ENCODE measurements around the gene KCNA10. TPM values are rescaled to one million over a fixed set of nuclear protein-coding genes. Genes with fewer than 3 reads are reported as not detected.

Gene KCNA10
- 0.42 TPM in 1 of 2 replicates, not detected in the other for total RNA-seq
- polyA plus RNA-seq (2012) = not detected

DNA sequence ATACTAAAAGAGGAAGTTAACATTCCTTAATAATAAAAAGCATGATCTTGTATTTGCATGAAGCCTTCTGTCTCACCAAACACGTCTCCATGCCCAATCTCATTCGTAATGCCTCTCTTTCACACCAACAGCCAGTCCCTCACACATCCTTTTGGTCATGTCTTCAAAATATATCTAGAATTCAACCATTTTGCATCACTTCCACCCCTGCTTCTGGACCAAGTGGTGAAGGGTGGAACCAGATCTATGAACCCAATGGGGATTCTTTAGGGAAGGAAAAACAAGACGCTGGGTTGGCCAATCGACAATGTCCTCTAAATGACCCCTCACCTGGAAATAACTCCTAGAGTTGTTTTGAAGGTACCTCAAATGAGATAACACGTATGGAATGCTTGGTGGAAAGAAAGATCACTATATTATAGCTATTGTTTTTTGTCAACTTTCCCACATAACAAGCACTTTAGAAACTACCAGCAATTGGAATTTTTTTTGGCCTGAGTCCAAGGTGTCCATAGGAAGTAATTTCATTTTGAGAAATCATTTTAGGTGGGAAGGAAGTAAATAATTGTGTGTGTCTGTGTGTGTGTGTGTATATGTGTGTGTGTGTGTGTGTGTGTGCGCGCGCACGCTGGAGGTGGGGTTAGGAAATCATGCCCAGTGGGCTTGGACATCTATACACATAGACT lies at the start of gene KCNA10:
Gene KCNA10, minus strand, starts transcription at position 51 of the 686 bp plus-strand sequence. CDS start 388 bp downstream, outside the sequence.
- no peak for DNase-seq (ENCODE audit: low read depth)

DNA sequence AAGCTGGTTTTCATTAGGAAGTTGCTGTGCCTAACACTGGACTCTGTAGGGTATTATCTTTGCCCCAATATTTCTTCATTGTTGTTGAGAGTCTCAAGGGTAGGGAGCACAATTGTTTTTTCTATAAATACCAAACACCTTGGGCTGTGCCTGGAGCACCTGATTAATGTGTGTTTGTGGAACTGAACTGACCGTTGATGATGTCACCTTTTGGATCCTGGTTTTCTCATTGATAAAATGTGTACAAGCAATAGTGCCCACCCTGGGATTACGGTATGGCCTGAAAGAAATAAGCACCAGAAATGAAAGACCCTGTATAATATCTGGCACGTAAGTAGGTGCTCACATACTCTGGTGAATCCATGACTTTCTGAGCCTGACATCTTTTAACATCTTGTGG lies 47.9 kb upstream of the KCNA10 start:
- DNase-seq (ENCODE audit: low read depth) = no peak

DNA sequence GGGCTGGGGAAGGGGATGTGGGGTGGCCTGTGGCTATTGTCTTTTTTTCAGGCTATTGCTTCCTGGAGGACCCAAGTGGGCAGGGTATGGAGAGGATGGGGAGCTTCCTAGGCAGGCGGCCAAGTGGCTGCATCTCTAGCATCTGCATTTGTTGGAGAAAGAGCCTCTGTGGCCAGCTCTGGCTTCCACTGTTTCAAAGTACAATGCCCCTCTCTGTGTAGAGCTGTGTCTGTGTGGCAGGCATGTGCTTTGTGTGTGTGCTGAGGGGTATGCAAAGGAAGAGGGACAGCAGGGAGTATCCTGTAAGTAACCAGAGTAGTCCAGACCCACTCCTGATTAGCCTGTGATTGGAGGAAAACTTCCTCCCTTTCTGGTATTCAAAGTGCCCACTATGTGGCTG lies 46.6 kb upstream of the KCNA10 start:
- no peak for DNase-seq (ENCODE audit: low read depth)

DNA sequence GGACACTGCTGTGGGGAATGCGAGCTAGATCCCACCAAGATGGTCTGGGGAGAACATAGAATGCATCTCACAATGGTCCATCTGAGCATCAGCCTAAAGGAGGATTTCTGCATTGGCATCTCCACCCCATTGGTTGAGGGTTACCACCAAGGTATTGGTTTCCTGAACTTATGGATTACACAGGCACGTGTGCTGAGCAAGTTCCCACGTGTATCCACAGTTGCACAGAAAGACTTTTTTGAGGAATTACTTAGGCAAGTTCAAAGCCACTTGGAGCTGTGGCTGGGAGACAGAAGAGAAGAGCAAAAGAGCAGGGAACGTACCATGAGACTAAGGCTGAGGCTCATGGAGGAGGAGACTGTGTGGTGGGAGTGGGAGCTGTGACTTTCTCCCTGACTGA lies 44.1 kb upstream of the KCNA10 start:
- no peak for DNase-seq (ENCODE audit: low read depth)

DNA sequence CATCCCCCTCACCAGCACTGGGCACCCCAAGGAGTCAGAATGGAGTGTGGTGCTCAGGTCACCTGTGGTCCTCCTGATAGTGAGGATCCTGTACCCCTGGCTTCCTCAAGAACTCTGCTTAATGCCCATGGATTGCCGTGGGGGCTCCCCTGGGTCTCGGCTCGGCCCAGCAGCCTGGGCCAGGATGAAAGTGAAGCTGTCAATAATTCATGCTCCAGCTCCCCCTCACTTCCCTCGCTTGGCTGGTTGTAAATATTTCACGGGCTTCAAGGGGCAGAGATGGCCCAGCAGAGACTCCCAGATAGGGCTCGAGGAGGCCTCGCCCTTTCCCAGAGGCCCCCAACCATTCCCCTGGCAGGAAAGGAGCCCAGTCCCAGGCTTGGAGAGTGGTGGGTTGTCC lies 42.6 kb upstream of the KCNA10 start:
- no peak for DNase-seq (ENCODE audit: low read depth)

DNA sequence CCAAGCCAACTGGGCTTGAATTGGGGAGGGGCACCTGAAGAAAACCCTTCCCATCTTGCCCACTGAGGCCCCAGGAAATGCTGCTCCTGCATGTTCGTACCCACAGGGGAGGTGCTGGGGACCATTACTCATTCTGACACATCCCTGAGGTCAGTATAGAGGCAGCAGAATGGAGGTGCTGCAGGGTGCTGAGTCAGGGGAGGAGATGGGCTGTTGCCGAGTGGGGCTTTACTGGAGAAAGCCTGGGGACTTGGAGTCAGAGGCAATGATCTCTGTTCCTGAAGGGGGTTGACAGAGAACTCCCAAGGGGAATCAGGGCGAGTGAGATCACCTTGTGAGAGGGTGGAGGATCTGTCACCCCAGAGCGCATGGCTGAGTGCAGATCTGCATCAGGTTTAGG lies 40.2 kb upstream of the KCNA10 start:
- no peak for DNase-seq (ENCODE audit: low read depth)

DNA sequence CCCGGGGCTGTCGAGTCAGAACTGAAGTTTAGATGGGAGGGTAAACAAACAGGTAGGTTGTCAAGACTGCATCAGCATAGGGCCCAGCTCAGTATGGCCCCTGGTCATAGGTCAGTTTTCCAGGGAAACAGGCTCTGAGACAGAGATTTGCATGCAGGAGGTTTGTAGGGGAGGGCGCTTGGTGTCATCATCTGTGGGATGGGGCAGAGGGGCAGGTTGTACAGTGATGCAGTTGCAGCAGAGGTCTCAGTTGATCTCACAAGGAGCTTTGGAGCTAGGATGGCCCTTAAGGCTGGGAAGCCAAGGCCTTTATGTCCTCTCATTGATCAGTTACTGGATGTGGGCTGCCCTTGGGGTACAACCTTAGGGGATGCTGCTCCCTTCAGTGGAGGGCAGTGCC lies 38.5 kb upstream of the KCNA10 start:
- no peak for DNase-seq (ENCODE audit: low read depth)

DNA sequence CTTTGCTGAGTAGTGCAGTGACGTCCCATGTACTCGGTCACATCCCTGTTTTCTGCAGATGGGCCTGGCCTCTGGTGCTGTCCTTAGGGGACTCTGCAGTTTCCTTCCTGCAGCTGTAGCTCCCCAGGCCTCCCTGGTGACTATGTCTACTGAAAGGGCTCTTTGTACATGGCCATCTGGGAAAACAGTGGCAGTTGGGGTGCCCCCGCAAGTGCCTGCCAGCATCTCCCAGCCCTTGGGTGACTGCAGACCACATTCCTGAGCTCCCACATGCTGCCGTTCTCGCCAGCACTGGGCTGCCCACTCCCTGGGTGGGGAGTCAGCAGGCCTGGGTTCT lies 37.5 kb upstream of the KCNA10 start:
- no peak for DNase-seq (ENCODE audit: low read depth)

DNA sequence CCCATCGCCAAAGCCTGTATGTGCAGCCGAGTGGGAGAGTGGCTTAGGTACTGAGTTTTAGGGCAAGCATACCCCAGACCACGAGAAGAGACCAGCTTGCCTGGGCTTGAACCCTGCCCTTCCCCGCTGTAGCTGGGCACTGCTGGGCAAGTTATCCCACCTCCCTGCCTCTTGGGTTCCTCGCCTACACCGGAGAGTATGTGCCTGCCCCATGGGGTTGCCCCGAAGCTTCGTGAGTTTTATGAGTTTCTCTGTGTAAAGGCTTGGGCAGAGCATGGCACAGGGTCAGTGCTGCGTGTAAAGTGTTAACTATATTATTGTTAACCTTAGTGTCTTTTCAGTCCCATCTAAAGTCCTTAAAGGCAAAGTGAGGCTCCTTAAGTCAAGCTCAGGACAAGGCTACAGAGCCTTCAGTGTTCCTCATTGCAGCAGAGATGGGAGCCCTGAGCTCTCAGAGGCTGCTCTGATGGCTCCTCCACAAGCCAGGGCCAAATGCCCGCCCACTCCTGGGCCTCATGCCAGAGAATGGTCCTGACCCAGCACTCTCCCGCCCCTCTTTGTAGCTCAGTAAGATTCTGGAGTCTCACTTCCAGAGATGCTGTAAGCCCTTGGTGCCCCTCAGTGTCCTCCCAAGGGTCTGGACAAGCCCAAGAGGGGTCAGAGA lies 37.0 kb upstream of the KCNA10 start:
- DNase-seq (ENCODE audit: low read depth) = peak; percentile 3

DNA sequence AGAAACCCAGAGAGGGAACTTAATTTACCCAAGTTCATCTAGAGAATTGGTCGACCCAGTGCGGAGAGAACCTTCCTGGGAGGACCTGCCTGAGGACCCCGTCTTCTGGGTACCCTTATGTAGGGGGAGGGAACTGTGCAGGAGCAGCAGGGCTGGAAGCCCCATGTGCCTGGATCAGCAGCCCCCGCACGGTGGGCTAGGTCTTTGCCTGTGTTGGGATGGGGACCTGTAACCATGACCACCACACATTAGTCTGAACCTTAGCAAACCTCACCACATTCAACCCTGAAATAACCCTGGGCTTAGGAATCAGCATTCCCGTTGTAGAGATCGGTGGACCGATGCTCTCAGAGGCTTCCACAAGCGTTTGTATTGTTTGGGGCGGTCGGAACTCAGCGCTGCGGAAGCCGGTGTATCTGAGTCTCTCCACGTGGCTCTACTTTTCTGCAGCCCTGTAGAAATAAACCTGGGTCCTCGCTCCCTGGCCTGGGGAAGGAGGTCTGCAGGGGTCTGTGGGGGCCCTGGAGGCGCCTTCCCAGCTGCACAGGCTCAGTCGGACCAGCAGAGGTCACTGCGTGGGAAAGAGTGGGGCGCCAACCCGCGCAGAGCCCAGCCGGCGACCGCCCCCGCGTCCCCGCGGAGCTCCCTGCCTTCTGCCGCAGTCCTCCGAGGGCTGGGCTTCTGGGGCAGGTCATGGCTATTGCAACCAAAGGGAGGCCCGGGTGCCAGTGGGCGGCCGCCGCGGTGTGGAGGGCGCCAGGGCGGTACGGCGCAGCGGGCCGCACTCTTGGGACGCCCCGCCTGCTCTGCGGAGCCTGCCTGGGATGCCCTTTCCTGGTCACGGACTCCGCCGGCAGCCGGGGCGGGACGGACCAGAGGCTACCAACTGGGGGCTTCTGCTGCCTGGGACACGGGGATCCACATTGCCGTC lies 36.2 kb upstream of the KCNA10 start:
- no peak for DNase-seq (ENCODE audit: low read depth)

DNA sequence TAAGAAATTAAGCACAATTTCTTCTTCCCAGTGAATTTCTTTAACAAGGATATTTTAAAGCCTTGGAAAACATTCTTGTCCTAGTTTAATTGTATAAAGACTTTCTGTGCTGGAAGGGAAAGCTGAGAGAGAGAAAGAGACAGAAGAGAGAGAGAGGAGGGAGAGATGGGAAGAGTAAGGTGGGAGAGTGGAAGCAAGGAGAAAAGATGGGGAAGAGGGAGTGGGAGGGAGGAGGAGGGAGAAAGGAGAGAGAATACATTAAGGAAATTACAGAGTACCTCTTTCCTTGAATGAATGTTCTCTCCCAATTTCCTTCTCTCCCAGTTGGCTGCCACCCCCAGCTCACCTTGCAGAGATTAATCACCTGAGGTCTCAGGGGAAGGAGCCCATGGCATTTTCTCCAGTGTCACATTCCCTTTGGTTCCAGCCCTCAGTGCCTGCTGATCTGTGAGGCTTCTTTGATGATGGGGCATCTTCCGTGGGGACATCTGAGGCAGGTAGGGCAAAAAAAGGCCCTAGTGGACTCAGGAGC lies 32.4 kb upstream of the KCNA10 start:
- no peak for DNase-seq (ENCODE audit: low read depth)

DNA sequence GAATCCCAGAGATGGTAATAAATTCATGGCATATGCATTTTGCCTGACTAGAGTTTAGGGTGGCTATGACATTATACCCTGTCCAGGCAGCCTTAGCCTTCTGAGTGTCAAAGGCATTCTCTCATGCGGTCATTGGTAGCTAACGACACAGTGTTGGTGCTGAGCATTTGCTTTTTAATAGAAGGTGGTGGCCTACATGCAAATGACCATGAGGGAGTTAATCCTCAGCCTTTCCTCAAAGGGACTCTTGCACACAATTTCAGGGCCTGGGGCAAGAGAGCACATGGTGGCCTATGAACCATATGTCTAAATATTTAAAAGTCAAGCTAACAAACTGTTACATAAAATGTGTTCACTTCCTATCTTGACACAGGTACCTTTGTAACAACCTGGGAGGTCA lies 30.9 kb upstream of the KCNA10 start:
- DNase-seq (ENCODE audit: low read depth) = no peak

DNA sequence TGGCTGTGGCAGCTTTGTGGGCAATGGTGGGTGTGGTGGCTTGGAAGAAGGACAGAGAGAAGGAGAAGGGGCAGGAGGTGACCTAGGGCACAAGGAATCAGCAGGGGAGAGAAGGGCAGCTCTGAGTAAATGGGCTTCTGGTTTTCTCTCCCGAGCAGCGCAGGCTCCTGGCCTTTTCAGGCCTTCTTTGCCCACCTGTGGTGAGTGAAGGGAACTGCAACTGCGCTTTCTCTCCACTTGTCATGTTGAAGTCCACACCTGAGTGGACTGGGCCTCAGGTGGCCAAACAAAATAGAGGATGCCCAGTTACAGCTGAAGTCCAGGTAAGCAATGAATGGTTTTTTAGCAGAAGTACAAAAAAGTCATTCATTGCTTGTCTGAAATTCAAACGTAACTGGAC lies 29.4 kb upstream of the KCNA10 start:
- no peak for DNase-seq (ENCODE audit: low read depth)

DNA sequence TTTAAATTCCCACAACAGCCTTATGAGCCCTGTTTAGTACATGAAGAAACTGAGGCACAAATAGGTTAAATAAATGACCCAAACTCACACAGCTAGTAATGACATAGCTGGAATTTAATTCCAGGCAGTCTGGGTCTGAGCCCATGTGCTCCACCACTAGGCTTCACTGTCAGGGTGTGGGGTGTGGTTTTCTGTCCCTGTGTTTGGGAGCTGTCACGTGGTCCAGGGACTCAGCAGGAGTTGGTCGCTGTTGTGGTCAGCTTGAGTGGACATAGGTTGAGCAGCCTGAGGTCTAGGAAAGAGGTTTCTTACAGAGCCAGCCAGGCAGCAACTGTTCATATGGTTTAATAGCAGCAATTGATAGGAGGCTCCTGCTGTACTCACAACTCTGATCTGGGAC lies 28.0 kb upstream of the KCNA10 start:
- DNase-seq (ENCODE audit: low read depth) = no peak

DNA sequence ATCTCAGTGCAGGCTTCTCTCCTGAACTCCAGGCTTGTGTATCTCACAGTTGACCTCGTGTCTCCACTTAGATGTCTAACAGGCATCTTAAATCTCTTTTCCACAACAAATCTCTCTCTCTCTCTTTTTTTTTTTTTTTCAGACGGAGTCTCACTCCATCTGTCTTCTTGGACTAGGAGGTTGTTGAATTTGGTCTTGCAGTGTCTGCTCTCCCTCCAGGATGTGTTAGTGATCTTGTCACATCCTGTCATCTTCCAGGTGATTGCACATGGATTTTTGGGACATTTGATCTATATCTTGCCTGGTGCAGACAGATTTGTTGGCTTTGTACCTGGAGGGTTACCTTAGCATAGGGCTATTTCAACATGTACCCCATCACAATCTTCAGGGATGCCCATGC lies 26.5 kb upstream of the KCNA10 start:
- DNase-seq (ENCODE audit: low read depth) = no peak

DNA sequence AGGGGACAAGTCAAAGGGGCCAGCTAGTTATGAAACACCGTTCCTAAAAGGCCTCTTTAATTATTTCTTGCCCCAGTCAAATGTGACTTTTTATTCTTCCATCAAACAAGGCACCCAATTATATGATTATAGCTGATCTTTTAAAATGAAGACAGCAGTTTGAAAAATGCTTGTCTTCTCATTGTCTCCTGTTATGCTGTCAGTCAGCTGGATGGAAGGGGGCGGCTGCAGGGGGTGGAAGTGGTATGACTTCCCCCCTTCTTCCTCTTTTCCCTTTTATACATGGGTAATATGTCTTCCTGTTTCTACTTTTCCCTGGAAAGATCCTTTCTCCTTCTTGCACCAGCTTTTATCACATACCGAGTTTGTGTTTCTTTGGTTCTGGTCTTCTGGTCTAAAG lies 25.8 kb upstream of the KCNA10 start:
- no peak for DNase-seq (ENCODE audit: low read depth)

DNA sequence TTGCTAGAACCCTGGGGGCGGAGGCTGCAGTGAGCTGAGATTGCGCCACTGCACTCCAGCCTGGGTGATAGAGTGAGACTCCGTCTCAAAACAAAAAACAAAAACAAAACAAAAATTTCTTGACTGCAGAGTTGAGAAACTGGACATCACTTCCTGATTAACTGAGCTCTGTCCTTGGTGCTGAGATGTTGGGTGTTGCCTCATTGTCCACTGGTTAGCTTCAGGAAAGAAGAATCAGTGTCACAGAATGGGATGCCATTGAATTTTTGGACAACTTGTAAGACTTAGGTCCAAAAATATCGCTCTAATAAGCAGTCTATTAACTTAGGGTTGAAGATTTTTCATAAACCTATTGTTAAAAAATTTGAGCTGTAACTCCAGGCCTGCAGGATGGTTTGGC lies 23.8 kb upstream of the KCNA10 start:
- peak; percentile 73 for DNase-seq (ENCODE audit: low read depth)

DNA sequence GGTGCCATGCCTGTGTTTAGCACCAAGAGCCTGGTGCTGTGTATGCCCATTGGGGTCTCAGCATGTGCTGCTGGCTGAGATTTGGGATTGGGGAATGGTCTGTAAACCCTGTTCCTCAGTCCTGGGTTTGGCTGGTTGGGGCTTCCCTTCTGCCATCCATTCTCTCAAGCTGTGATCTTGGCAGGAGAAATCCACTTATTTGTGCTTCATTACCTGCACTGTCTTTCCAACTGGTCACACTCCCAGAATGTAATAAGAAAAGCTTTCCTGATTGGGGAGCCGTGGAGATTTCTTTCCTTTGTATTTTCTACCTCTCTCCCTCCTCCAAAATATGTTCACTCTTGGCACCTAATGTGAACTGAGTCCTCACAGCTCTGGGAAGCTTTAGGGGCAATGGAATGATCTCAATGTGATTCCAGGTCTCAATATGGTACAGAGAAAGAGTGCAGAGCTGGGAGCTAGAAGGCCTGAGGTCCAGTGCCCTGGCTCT lies 23.0 kb upstream of the KCNA10 start:
- no peak for DNase-seq (ENCODE audit: low read depth)

DNA sequence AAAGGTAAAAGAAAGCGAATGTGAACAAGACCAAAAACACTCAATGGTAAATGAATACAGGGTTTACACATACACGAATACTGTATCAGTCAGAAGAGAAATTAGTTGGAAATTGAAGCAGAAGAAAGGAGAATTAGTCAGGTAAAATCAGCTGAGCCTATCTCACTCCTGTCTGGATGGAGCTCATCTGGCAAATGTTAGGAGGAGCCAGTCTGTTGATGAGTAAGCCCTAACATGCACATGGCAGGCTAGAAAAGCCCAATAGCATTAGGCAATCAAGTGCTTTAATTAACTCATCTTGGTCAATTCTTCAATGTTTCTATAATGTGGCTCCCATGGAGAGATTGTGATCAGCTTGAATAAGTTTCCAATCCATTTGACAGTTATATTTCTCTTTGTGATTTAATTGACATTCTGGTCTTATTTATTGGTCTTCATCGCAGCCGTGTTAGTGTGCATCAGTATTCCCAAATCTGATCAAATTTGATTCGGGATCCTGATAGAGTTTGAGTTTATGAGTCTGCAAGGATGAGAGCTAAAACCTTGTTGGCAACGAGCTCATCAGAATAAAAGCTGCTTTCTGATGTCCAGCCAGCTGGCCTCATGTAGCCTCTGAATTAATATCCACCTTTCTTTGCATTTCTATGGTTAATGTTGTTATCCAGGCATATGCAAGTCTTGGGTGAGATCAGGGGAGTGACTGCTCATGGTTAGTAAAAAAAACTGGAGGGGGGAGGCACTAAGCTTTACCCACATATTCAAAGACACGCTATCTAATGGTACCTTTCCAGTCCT lies 22.1 kb upstream of the KCNA10 start:
- DNase-seq (ENCODE audit: low read depth) = no peak

DNA sequence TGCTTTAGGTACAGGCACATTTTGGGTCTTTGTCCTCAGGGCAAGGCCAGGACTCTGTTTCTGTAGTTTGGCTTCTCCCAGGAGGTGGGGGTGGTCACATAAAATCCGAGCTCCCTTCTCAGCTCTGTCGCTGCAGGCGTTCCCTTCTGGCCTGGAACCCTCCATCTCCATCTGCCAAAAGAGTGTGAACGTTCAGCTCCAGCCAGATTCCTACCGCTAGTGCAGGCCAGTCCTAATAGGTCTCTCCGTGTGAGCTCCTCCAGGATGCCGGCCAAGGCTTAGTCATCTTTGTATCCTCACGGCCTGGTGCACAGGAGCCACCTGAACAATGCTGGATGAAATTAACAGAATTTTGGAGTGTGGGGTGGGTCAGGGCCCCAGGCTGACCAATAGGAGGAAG lies 19.9 kb upstream of the KCNA10 start:
- DNase-seq (ENCODE audit: low read depth) = no peak

DNA sequence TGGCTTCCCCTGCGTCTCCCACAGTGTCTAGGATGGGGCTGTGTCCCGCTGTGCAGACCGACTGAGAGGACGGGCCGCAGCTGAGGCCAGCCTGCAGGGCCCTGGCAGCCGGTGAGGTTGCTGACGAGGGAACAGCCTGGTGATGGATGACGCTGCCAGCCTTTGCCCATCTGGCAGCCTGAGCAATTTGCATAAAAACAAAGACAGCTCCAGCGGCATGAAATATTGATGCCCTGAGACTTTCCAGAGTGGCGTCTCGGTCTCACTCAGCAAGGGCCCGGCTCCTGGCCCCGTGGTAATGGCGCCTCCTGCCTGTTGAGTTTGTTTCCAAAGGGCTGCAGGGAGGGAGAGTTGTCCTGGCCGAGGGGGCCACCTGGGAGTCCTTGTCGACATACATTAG lies 19.1 kb upstream of the KCNA10 start:
- no peak for DNase-seq (ENCODE audit: low read depth)

All from myocyte (in vitro differentiated cells).